GM12891 (cell line): ENCODE results near the gene HPCAL4.

Source experiments
- PAX5 ChIP-seq: IDR thresholded peaks from 2 replicates; pipeline ENCODE4 v1.6.1; 2011; ENCODE audit warnings: low read length, moderate library complexity, mild to moderate bottlenecking; ENCODE audit not compliant: insufficient read depth, severe bottlenecking
- POLR2A ChIP-seq: IDR thresholded peaks from 2 replicates; pipeline ENCODE4 v1.6.1; 2011; ENCODE audit warnings: low read depth, low read length, control low read depth
- POLR2AphosphoS5 ChIP-seq: IDR thresholded peaks from 2 replicates; pipeline ENCODE4 v1.6.1; 2011; ENCODE audit warnings: low read depth, low read length, control low read depth
- POU2F2 ChIP-seq: IDR thresholded peaks from 2 replicates; pipeline ENCODE4 v1.6.1; 2011; ENCODE audit warnings: low read depth, mild to moderate bottlenecking, control low read depth, low read length, moderate library complexity
- SPI1 ChIP-seq: IDR thresholded peaks from 2 replicates; pipeline ENCODE4 v1.6.1; 2011; ENCODE audit warnings: low read depth, low read length, control low read depth
- TAF1 ChIP-seq: IDR thresholded peaks from 2 replicates; pipeline ENCODE4 v1.6.1; 2011; ENCODE audit warnings: low read depth, low read length, control low read depth

DNA sequence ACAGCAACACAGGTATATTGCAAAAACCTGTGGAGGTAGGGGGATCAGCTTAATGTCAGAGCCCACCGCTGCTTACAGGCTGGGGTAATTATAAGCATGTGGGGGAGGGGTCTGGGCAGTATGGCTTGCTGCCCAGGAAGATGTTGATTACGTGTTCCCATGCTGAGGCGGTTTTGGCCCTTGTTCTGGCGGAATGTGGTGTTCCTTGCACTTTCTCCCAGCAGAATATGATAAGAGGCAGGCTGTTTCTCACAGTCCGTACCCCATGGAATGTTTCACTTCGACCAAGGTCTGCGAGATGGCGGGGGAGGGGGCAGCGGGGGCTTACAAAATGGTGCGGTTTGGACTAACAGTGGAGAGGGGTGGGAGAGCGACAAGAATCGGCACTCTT is 9.8 kb upstream of the HPCAL4 start:
- TF ChIP-seq POLR2AphosphoS5 (no peak), PAX5 (no peak), POLR2A (no peak), TAF1 (no peak), SPI1 (no peak), POU2F2 (no peak)
